ENCODE measurements around the gene POU4F1.

Gene POU4F1

DNA sequence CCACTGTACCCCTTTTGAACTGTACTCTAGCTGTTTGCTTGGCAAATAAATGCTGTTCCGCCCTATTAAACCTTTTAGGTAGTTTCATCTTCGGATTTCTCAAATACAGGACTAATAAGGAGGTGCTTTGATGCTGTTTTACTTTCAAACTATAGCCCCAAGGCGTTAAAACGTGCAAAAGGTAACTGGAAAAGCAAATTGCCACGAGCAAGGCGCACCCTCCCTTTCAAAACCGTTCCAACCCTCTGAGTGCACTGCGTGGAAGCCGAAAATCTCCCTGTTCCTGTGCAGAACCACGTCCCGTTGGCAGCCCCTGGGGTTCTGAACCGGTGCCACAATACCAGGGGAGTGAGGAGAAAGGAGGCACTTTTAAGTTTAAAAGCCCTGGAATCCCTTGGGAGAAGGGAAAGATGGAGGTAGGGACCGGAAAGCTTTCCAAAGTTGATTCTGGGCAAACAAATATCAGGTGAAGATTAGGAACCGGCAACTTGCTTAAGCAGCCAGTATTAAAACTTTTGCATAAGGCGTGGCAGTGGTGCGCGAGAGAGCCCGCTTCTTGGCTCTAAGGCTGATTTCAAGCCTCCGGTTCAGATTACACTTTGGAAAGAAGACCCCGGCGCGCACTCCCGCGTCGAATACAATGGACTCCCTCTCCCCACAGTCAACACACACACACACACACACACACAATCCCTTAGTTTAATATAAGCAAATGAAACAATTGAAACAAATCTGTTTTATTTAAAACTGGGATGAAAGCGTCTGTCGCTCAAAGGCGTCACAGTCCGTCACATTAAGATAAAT, 9.5 kb downstream of the POU4F1 start:
- DNase-seq (ENCODE audit: low read depth in 2 of 2, low spot score in 1 of 2): no peak

DNA sequence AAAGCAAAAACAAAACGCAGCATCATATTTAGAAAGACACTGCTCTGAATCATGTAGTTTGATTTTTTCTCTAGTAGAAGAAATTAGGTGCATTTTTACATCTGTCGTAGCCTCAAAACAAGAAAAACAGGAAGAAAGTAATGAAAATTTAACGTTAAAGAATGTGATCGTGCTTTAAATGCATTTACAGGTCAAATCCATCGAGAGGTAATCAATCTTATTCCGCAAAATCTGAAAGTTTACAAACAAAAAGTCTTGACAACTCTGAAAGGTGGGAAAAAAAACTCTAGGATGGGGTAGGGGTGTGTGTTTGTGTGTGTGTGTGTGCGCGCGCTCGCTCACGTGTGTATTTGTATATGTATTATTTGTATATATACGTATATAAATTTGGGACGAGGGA, 10.2 kb downstream of the POU4F1 start:
- no peak for DNase-seq (ENCODE audit: low read depth in 2 of 2, low spot score in 1 of 2)

DNA sequence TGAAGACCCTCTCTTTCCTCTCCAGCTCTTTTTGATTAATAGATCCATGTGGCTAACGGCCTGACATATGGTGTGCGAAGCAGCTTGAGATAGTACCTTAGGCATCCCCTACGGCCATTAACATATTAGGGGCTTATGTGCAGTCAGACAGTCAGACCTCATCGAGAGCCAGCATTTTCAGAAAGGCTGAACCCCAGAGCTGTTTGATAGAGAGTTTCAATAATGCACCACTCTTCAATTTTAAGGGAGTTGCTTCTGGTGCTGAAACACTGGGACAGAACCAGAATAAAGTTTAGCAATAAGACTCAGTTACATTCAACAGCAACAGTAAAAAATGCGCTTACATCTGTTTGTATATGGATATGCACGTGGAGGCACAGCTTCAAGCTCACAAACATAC, 10.8 kb downstream of the POU4F1 start:
- no peak for DNase-seq (ENCODE audit: low read depth in 2 of 2, low spot score in 1 of 2)

DNA sequence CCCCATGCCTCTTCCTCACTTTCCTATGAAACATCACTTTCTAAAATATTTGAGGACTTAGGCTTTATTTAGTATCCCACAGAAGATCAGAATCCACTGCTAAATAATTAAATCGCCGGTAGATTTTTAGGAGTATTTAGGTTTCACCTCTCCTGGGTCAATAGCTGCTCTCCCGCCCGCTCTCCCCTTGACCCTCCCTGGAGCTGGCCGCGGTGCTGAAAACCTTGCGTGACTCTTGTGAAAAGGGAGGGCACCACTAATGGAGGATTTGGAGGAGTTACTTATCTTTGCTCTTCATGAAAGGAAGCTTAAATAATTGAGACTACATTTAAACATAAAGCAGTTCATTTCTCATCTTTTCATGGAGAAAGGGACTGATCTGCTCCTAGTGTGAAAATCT, 14.1 kb downstream of the POU4F1 start:
- DNase-seq (ENCODE audit: low read depth in 2 of 2, low spot score in 1 of 2): no peak

DNA sequence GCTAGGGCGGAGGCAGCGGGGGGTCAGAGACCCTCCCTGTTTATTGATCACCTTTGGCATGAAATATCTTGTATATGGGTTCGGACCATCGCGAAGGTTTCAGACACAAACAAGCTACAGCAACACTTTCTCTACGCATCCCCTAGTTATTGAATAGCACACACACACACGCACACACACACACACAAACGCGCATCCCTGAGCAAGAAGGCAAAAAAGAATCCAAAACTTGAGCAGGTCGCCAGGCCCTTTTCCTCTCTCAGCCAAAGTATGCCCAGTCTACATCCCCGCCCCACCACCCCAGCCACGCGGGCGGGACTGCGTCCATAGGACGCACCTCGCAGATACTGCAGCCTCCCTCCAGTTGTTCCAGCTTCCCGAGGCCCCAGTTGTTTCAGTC, 16.0 kb downstream of the POU4F1 start:
- no peak for DNase-seq (ENCODE audit: low read depth in 2 of 2, low spot score in 1 of 2)

DNA sequence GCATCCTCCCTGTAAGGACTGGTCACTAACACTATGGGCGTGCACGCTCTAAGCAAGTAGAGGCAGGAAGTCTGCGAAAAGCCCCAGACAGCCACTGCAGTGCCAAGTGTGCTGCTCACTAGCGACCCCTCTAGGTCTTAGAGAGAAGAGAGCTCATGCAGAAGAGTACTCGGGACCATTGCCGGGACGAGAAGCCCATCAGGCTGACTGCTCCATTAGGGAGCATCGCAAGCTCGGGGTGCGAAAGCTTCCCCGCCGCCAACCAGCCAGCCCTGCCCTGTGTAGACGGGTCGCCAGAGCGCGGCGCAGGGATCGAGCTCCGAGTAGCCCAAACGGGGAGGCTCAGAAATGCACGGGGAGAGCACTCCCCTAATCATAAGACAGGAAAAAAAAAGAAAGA, 16.6 kb downstream of the POU4F1 start:
- no peak for DNase-seq (ENCODE audit: low read depth in 2 of 2, low spot score in 1 of 2)

DNA sequence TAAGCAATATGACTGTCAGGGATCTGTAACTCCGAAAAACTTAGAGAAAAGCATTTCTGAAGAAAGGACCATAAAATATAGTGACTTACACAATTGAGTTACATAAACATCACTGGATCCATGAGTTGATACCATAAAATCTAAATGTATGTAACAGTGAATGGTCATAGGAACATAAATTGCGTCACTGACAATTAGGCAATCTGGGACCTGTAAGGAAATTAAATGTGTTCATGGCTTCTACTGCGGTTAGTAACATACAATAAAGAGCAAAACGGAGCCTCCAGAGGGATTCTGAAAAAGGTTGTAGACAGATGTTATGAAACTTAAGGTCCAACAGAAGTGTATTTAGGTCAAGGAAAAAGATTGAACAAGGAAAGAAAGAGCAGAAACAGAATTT, 27.1 kb downstream of the POU4F1 start:
- DNase-seq (ENCODE audit: low read depth in 2 of 2, low spot score in 1 of 2): no peak

DNA sequence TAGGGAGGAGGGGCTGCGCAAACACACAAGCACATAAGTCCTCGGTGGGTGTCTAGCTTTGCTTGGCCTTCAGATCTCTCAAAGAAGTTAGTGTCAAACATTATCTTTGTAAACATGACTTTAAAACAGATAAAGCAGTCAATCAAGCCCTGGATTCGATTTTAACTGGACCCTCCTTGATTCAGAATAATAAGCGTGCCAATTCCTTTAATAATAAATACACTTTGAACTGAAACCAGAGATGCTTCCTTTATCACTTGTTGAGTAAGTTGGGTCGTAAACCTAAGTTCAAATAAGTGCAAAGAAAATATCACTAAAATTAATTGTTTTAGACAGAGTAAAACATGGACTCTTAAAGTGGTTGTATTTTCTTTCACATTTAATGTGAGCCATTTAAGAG, 30.9 kb downstream of the POU4F1 start:
- DNase-seq (ENCODE audit: low read depth in 2 of 2, low spot score in 1 of 2): no peak

DNA sequence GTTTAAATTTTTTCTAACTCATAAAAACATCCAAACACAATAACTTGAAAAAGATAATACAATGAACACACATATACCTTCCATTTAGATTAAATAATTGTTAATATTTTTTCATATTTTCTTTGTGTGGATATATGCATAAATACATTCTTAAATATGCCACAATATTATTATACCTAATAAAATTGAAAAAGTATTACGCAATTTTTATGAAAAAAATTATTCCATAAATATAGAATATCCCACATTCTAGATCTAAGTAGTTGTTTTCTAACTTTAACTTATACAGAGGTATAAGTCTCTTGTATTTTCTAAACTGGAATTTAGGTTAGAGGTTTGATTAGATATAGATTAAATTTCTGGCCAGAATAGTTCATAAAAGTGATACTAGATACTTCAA, 34.3 kb downstream of the POU4F1 start:
- DNase-seq (ENCODE audit: low read depth in 2 of 2, low spot score in 1 of 2): no peak

DNA sequence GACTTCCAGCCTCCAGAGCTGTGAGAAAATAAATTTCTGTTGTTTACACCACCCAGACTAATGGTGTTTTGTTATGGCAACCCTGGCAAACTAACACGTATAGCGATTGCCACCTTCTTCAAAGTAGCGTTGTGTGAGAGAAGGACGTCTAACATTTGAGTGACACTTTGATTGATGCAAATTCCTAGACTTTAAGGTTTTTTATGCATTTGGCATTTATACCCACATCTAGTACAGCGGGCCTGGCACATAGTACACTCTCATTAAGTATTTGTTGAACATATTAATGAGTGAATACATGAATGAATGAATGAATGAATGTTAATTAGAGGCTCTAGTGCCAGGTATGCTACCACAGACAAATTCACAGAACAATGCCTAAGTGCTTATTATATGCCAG, 36.7 kb downstream of the POU4F1 start:
- no peak for DNase-seq (ENCODE audit: low read depth in 2 of 2, low spot score in 1 of 2)

DNA sequence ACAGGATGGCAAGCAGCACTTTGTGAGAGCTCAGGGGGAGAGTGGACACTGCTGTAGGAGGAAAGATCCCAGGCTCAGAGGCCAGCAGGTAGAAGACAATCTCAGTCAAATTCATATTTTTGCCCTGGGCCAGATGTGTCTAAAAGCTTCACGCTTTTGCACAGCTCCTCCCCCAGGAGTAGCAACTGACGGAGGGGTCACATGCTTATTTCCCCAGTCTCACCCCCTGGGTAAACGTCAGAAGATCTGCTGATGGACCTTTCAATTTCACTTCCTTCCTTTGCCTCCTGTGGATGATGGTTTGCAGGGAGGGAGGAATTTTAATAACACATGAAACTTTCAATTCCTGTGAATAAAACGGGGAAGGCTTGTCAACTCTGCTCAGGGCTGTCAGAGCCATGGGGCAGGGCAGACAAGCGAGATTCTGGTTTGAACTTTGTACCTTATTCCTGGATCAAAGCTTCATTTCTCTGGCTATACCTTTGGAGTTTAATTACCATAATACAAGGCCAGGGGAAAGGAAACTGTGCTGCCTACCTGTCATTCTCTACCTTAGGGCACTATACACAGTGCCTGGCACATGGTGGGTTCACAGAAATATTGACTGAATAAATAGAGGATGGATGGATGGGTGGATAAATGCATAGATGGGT, 41.0 kb downstream of the POU4F1 start:
- DNase-seq (ENCODE audit: low read depth in 2 of 2, low spot score in 1 of 2): no peak

All from stimulated activated CD8-positive, alpha-beta memory T cell treated with anti-CD3 and anti-CD28 coated beads, Interleukin-4, amount 100 ng/mL, for 4 hours (primary cell).